Activated naive CD4-positive, alpha-beta T cell treated with anti-CD3 and anti-CD28 coated beads for 36 hours (primary cell): Measurements from ENCODE around the gene GAB2. TPM values are rescaled to one million over a fixed set of nuclear protein-coding genes. Genes with fewer than 3 reads are reported as not detected.

Experiments used
- CTCF ChIA-PET: fragments of 350-600 bp; sonication (Branson Sonifier 250); formaldehyde crosslinking; loops from one replicate; lab custom pipeline; 2021; ENCODE audit warnings: antibody characterized with exemption; lab: Charles Lee
- DNase-seq: peaks from one replicate; pipeline ENCODE4 v3.0.0-alpha.2; 2020
- H3K27ac Mint-ChIP-seq: one replicate; pipeline ENCODE4 v1.8.0; 2021; ENCODE audit warnings: mild to moderate bottlenecking, mixed read lengths
- H3K27me3 Mint-ChIP-seq: one replicate; pipeline ENCODE4 v1.8.0; 2021; ENCODE audit warnings: low read depth, mixed read lengths
- H3K36me3 Mint-ChIP-seq: one replicate; pipeline ENCODE4 v1.8.0; 2021; ENCODE audit warnings: low read depth, mixed read lengths
- H3K4me1 Mint-ChIP-seq: one replicate; pipeline ENCODE4 v1.8.0; 2021; ENCODE audit warnings: low read depth, mixed read lengths
- H3K4me3 Mint-ChIP-seq: one replicate; pipeline ENCODE4 v1.8.0; 2021; ENCODE audit warnings: mild to moderate bottlenecking, moderate library complexity, mixed read lengths
- H3K9me3 Mint-ChIP-seq: one replicate; pipeline ENCODE4 v1.8.0; 2021; ENCODE audit warnings: mixed read lengths
- intact Hi-C: fragments of 100-400 bp; cut with micrococcal nuclease; formaldehyde crosslinking; loops from one replicate; pipeline ENCODE4 v1.15.1; 2023
- total RNA-seq, 2 experiments: library from RNA; stranded (reverse); gene quantifications; one replicate each; pipeline ENCODE4 v1.2.3, GENCODE V29; 2021

GAB2 gene
- total RNA-seq, 2 experiments from 2014 or later = 1.6 to 2.7 TPM

DNA sequence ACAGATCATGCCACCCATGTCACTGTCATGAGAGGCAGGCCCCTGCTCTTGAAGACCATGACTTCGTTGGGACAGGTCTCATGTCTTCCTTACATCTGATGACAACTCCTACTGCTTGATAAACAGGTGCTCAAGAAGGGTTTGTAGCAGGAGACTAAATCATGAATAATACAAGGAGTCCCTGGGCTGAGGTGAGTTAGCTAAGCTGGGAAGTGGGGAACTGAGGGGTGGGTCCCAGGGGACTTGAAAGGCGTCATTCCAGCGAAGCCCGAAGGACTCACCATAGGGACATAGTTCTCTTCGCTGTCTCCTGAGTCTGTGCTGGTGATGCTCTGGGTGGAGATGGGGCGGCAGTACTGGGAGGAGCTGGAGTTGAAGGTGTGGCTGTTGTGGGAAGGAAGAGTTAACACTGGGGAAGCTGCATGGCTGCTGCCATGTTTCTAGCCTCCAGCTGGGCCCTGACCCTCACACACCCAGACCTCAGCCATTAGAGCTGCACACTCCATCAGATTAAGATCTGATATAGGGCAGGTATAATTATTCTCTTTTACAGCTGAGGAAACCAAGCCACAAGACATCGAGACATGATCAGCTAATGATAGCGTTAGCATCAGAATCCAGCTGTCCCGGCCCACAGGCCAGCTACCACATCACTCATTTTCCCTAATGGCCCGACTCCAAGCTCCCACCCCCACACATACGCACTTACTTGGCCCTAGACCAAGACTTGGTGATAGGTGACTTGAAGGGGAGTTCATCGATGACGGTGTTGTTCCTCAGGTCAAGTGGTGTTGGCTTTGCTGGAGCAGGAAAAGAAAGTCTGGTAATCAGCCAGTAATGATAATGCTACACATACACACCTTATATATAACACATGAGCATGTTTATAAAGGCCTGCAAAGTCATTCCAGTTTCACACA, 196.0 kb downstream of the GAB2 start:
- Mint-ChIP-seq H3K27ac (no peak overlapping the region), H3K4me1 (peaks cover 15% of the 10 kb centered on the region), H3K36me3 (peaks cover 5% of the 10 kb centered on the region), H3K27me3 (no peaks in the 10 kb centered on the region), H3K9me3 (no peaks in the 10 kb centered on the region), H3K4me3 (no peak overlapping the region)
- DNase-seq = no peak
- intact Hi-C loops = no loop called here
- CTCF ChIA-PET = interaction anchor here (0.9 kb wide), 1 partner anchor 71 kb away, joined by 3 read pairs; no protein-coding TSS in a partner anchor

DNA sequence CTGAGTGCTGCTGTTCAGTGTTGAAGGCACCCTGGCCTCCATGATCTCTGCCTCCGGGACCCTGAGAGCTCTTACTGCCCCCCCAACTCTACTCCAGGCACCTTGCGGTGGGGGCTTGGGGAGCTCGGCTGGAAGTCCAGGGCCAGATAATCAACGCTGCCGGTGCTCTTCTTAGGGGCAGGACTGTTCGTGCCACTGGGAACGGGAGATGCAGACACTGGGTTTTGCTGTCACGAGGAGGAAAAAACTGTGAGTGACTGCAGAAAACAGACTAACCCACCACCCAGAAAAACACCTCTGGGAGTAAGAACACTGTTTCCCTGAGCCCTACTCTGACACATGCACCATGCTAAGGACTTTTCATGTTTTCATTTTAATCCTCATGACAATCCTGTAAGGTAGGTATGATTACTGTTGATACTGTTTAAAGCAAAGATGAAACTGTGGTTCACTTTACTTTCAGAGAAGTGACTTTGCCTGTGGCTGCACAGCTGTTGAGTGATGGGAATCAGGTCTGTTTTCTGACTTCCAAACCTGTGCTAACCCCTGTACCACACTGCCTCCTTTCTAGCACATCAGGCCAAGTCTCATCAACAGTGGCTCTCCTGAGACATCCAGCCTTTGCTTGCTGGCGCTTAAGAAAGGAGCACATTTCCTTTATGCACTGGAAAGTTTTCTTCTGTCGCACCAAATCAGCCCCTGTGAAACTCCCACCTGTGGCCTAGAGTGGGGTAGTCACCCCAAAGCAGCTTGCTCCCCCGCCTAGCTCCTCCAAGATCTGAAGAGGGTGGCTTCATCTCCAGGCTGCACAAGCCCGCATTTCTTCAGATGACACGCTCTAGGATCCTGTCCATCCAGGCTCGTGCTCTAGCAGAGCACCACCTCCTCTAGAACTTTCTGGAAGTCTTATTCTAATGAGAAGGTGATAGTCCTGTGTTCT, 197.1 kb downstream of the GAB2 start:
- Mint-ChIP-seq H3K4me3 (no peak overlapping the region), H3K4me1 (peaks cover 14% of the 10 kb centered on the region), H3K9me3 (no peaks in the 10 kb centered on the region), H3K27ac (peak overlapping the region; percentile 64), H3K27me3 (no peaks in the 10 kb centered on the region), H3K36me3 (peaks cover 5% of the 10 kb centered on the region)
- intact Hi-C loops = loop anchor here (1.0 kb wide), 4 partner anchors 18 to 81 kb away; partner anchors contain the start of genes ALG8, KCTD21 and USP35
- CTCF ChIA-PET = interaction anchor here (0.6 kb wide), 1 partner anchor 61 kb away, joined by 5 read pairs; no protein-coding TSS in a partner anchor
- DNase-seq = peak; percentile 66

DNA sequence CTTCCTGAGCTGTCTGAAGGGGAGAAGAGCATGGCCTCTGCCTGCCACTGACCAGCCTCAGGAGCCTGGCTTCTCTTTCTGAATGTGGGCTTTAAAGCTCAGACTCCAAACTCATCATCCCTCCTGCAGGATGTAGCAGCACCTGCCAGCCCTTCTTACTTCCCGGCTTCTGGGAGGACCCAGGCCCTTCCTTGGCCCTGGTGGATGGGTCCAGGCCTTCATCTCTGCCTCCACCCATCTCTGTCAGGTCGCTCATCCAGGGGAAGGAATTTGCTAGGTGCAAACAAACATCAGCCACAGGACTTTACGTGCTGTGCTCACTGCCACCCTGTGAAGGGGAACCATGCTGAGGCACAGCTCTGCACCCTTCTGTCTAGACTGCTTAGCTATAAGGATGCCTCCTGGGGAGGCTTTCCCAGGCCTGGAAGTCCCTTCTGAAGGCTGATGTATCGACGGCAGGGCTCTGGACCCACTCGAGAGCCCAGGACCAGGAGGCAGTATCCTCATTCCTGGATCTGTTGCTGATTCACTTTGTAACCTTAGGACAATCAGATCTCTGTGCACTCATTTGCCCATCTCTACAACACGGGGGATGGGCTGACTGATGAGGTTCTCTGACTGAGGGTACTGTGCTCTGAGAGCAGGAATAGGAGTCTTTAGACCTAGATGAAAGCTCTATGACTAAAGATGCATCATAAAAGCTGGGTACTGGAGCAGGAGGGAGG, 198.0 kb downstream of the GAB2 start:
- Mint-ChIP-seq H3K4me3 (no peak overlapping the region), H3K27ac (no peak overlapping the region), H3K4me1 (peaks cover 14% of the 10 kb centered on the region), H3K36me3 (peaks cover 7% of the 10 kb centered on the region), H3K27me3 (no peaks in the 10 kb centered on the region), H3K9me3 (no peaks in the 10 kb centered on the region)
- DNase-seq = peak; percentile 50
- intact Hi-C loops = loop anchor here (1.0 kb wide), 4 partner anchors 17 to 80 kb away; partner anchors contain the start of genes ALG8, KCTD21 and USP35
- CTCF ChIA-PET = no interaction called here

DNA sequence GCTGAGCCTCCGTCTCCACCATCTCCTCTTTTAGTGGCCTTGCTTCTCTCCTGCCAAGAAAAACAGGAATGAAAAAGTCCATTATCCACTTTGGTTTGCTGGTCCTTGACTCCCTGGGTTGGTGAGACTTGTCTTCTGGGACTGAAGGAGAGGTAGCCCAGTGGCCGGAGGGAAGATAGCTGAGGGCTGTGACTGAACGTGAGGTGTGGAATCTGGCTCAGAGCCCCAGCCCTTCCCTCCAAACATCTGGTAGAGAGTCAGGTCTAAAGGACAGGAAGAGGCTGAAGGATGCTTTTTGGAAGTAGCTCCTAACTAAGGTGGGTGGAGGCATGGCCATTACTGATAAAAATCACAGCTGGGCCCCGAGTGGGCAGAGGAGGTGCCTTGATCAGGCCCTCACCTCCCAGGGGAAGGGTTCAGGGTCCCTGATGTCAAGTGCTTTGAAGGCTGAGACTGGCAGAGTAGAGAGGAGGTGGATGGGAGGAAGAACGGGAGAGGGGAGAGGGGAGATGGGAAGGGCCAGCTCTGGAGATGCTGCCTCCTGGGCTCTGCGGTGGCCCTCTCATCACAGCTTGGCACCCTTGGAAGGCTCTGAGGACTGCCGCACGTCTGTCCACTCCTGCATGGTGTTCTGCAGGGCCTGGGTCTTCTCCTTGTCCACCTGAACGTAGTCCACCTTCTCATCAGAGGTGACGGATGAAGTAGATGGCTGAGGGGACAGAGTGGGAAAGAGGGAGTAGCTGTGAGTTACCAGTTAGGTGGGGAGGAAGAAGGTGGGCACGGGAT, 198.7 kb downstream of the GAB2 start:
- intact Hi-C loops = no loop called here
- no peak overlapping the region for H3K4me3 Mint-ChIP-seq
- H3K27me3 Mint-ChIP-seq = no peaks in the 10 kb centered on the region
- H3K36me3 Mint-ChIP-seq = peaks cover 8% of the 10 kb centered on the region
- H3K4me1 Mint-ChIP-seq = peaks cover 14% of the 10 kb centered on the region
- CTCF ChIA-PET = no interaction called here
- peak overlapping the region; percentile 11 for H3K27ac Mint-ChIP-seq
- H3K9me3 Mint-ChIP-seq = no peaks in the 10 kb centered on the region
- no peak for DNase-seq

DNA sequence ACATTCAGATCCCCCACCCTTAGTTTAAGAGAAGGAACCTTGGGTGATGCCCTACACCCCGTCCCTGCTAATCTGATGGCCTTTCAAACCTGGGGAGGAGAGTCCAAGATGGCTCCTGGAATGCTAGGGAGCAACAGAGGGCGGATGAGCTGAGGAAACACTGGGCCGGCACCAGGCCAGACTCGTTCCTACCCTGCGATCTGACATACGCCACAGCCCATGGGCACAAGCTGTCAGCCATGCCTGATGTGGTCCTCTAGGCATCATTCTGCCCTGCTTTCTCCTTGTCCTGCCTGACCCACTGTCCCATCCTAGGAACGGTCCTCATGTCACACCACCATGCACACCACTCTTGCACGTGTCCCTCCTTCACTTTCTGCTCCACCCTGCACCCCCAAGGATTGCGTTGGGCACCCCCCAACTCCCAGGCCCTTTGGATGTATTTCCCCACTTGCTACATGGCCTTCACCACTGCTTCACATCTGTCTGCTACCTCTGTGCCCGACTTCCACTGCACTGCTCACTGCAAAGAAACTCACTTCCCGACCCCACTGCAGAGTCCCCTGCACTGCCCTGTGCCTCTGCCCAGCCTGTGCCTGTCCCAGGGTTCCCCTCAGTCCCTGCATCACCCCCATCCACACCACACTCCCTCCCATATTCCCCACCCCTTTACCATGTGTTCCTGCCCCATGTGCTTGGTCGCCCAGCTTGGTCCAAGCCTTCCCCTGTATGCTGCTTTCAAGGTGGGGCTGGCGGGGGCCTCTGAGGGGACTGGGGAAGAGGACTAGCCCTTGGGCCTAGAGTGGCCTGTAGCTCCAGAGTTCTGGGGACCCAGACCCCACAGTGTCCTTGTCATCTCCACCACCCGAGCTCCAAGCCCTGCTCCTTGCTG, 199.7 kb downstream of the GAB2 start:
- Mint-ChIP-seq H3K27ac (no peak overlapping the region), H3K4me3 (no peak overlapping the region), H3K27me3 (no peaks in the 10 kb centered on the region), H3K36me3 (peaks cover 8% of the 10 kb centered on the region), H3K9me3 (no peaks in the 10 kb centered on the region), H3K4me1 (peaks cover 12% of the 10 kb centered on the region)
- intact Hi-C loops = no loop called here
- CTCF ChIA-PET = no interaction called here
- DNase-seq = no peak

DNA sequence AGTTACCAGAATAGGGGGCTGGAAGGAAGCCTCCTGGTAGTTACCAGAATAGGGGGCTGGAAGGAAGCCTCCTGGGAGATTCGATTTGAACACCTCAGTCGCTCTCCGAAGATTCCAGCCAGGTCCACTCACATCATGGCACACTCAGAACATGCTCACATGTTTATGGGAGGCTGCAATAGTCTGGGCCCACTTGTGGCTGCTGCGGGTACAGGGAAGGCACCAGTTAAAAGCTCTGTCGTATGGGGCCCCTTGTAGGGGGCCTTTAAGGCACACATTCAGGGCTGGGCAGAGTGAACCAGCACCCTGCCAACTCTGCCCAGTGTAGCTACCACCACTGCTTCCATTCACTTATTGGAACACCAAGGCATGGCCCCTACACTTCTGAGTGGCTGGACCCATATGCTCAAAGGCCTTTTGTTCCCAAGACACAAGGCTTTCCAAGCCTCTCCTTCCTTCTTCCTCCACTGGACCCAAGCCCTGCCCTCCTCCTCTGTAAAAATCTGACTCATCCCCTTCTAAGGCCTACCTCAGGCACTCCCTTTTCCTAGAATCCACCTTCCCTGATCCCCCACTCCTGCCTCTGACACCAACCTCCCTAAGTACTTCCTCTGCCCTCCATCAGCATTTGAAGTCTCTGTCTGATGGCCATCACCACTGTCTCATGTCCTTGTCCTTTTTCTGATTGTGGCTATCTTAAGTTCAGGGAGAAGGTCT, 200.9 kb downstream of the GAB2 start:
- H3K27ac Mint-ChIP-seq = no peak overlapping the region
- intact Hi-C loops = no loop called here
- H3K4me3 Mint-ChIP-seq = no peak overlapping the region
- peaks cover 16% of the 10 kb centered on the region for H3K4me1 Mint-ChIP-seq
- H3K36me3 Mint-ChIP-seq = peaks cover 11% of the 10 kb centered on the region
- CTCF ChIA-PET = interaction anchor here (0.8 kb wide), 1 partner anchor 14 kb away, joined by 4 read pairs; no protein-coding TSS in a partner anchor
- no peaks in the 10 kb centered on the region for H3K27me3 Mint-ChIP-seq
- no peak for DNase-seq
- no peaks in the 10 kb centered on the region for H3K9me3 Mint-ChIP-seq

DNA sequence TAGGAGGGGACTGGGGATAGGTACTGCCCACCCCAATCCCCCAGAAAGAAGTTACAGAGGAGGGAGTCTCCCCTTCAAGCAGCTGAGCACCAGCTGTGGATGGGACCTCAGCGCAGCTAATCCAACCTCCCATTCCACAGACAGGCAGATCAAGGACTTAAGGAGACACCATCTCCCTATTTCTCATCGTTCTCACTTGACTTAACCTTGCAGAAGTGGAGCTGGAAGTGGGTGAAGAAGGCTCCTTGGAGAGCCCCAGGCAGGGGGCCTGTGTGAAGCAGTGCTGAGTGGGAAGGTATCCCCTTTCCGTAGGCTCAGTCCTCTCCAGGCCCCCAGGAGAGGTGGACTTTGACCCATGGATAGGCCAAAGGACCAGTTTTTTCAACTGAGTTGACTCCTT, 201.6 kb downstream of the GAB2 start:
- Mint-ChIP-seq H3K27ac (no peak overlapping the region), H3K4me3 (no peak overlapping the region), H3K9me3 (no peaks in the 10 kb centered on the region), H3K36me3 (peaks cover 18% of the 10 kb centered on the region), H3K27me3 (no peaks in the 10 kb centered on the region), H3K4me1 (peaks cover 15% of the 10 kb centered on the region)
- intact Hi-C loops = no loop called here
- CTCF ChIA-PET = interaction anchor here (0.8 kb wide), 1 partner anchor 13 kb away, joined by 4 read pairs; no protein-coding TSS in a partner anchor
- DNase-seq = no peak

DNA sequence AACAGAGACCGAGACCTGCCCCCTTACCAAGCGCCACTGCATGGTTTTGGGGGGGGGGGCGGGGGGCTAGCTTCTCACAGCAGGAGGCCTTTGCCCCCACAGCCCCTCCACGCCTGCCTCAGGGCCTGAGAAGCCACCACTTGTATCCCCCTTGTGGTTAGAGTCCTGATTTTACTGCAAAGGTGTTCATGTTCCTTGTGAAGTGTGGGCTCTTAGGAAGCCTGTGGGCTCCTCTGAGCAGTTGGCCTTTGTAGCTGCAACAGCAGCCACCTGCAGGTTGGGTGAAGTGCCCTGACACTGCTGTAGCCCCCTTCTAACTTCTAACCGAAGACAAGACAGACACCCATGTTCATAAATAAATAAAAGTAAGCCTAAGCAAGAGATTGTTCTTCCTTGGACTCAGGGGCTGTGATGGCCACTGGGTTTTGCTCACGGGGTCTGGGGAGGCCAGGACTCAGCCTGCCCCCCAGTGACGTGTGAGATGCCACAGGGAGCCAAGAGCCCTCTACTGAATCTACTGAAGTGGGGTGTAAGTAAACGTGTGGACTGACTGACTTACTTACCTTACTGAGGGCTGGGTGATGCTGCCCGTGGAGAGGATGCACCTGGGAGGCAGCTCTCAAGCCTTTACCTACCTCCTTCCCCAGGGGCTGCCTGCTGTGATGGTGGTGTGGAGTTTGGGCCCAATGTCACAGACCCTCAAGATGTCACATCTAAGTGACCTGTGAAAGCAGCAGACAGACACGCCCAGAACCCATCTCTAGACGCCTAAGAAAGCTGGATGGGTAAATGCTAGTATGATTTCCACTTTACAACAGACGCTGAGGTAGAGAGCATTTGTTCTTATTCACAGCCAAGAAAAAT, 203.1 kb downstream of the GAB2 start:
- CTCF ChIA-PET = interaction anchor here (0.6 kb wide), 1 partner anchor 218 kb away, joined by 3 read pairs; no protein-coding TSS in a partner anchor
- Mint-ChIP-seq H3K36me3 (peaks cover 27% of the 10 kb centered on the region), H3K27me3 (no peaks in the 10 kb centered on the region)

DNA sequence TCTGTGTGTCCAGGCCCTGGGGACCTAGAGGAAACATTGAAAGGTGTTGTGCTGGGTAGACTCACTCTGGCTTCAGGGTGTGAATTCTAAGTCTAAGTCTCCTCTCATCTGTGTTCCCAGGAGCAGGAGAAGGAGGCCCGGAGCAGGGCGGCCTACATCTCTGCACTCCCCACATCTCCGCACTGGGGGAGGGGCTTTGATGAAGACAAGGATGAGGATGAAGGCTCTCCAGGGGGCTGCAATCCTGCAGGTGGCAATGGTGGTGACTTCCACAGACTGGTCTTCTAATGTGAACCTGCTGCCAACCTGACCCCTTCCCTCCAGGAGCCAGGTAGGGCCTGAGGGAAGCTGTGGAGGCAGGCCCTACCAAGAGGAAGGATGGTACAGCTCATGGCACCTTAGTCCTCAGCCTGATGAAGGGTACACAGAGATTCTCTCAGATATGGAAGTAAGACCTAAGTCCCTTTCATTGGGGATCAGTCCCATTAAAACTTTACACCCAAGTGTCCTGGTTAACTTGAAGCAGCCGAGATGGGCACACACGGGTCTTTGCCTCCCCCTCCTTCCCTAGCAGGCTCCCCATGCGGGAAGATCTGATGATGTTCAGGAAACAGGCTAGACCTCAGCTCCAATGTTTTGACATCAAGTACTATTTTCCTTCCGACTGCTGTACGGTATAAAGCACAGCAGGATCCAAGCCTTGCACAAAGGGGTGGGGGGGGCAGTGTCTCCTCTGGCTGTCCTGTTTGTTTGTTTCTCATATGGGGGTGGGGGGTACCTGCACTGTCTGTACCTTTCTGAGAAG, 203.9 kb downstream of the GAB2 start:
- H3K9me3 Mint-ChIP-seq = no peaks in the 10 kb centered on the region
- H3K27ac Mint-ChIP-seq = no peak overlapping the region
- H3K27me3 Mint-ChIP-seq = no peaks in the 10 kb centered on the region
- H3K4me3 Mint-ChIP-seq = no peak overlapping the region
- intact Hi-C loops = no loop called here
- H3K36me3 Mint-ChIP-seq = peaks cover 34% of the 10 kb centered on the region
- CTCF ChIA-PET = no interaction called here
- no peak for DNase-seq
- H3K4me1 Mint-ChIP-seq = peaks cover 5% of the 10 kb centered on the region

More for the DNA sequence above, 203.1 kb downstream of the GAB2 start:
- Mint-ChIP-seq H3K27ac (no peak overlapping the region), H3K9me3 (no peaks in the 10 kb centered on the region), H3K4me3 (no peak overlapping the region), H3K4me1 (peaks cover 5% of the 10 kb centered on the region)
- no peak for DNase-seq
- intact Hi-C loops = no loop called here
